ENCODE results near the gene HDAC7. TPM values are rescaled to one million over a fixed set of nuclear protein-coding genes. Genes with fewer than 3 reads are reported as not detected.

The HDAC7 gene
- total RNA-seq, 4 donors from 2014 or later = 58.3 to 105 (median 82.5) TPM

DNA sequence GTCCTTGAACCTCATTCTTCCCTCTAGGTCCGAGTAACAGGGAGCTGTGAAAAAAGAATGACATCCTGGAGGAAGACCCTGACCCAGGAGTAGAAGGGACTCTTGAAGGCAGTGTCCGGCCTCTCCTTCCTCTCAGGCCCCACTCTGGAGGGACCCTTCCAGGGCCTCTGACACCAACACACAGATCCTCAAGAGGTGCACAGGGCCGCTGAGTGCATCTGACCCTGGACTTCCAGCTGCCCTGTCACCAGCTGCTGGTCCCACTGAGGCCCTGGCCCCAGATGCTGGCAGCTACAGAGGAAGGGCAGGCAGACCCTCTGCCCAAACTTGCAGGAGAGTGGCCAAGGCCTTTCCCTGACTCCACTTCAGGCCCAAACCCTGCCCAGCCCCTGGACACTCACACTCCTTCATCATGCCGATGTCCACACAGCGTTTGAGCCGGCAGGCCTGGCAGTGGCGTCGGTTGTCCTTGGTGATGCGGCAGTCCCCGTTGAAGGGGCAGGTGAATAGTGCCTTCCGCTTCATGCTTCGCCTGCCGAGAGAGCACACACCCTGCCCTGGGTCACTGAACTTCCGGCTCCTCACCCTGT, 45.0 kb upstream of the HDAC7 start:
- DNase-seq (ENCODE audit: extremely low spot score) = no peak
- intact Hi-C loops (cut with DNase I) = no loop called here
- no peak overlapping the region for H3K27ac ChIP-seq (replicated peaks in 1 of 4)
- no peak overlapping the region for H3K4me3 ChIP-seq
- no peaks in the 10 kb centered on the region for H3K36me3 ChIP-seq
- WGBS = 97% methylated on average over 14 of the region's 14 CpGs
- H3K27me3 ChIP-seq = no peaks in the 10 kb centered on the region
- H3K4me1 ChIP-seq = peaks cover 0 to 1% (median under 1%) of the 10 kb centered on the region in 4 donors
- no peaks in the 10 kb centered on the region for H3K9me3 ChIP-seq
- TF ChIP-seq EP300 (IDR thresholded peaks at IDR 0.05) (no peak), POLR2A (IDR thresholded peaks at IDR 0.05; ENCODE audit: low read depth) (no peak), POLR2AphosphoS5 (IDR thresholded peaks at IDR 0.05) (no peak)
- TF ChIP-seq, protein P1, sequence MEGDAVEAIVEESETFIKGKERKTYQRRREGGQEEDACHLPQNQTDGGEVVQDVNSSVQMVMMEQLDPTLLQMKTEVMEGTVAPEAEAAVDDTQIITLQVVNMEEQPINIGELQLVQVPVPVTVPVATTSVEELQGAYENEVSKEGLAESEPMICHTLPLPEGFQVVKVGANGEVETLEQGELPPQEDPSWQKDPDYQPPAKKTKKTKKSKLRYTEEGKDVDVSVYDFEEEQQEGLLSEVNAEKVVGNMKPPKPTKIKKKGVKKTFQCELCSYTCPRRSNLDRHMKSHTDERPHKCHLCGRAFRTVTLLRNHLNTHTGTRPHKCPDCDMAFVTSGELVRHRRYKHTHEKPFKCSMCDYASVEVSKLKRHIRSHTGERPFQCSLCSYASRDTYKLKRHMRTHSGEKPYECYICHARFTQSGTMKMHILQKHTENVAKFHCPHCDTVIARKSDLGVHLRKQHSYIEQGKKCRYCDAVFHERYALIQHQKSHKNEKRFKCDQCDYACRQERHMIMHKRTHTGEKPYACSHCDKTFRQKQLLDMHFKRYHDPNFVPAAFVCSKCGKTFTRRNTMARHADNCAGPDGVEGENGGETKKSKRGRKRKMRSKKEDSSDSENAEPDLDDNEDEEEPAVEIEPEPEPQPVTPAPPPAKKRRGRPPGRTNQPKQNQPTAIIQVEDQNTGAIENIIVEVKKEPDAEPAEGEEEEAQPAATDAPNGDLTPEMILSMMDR (IDR thresholded peaks at IDR 0.05) = no peak

DNA sequence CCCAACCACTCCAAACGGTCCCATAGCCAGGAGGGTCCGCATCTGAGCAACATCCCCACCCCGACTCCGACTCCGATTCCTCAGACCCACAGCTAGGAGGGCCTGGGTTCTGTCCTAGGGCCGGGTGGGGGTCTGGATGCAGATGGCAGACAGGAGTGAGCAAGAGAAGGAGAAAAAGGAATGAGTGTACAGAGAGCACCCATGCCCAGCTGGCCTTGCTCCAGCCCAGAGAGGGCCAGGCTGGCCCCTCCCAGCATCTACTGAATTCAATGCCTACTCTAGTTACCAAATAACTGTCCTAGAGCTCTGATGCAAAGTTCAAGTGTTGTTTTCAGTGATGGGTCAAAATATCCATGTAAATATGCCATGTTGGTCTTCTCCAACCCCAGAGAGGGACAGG, 44.3 kb upstream of the HDAC7 start:
- intact Hi-C loops (cut with DNase I) = no loop called here
- 92% methylated on average over 6 of the region's 6 CpGs for WGBS
- TF ChIP-seq, protein P1 (IDR thresholded peaks at IDR 0.05) = no peak
- TF ChIP-seq POLR2A (IDR thresholded peaks at IDR 0.05; ENCODE audit: low read depth) = no peak
- TF ChIP-seq EP300 (IDR thresholded peaks at IDR 0.05) = no peak
- TF ChIP-seq POLR2AphosphoS5 (IDR thresholded peaks at IDR 0.05) = no peak
- Histone ChIP-seq H3K27ac (replicated peaks in 1 of 4) (no peak overlapping the region), H3K4me3 (no peak overlapping the region), H3K9me3 (no peaks in the 10 kb centered on the region), H3K27me3 (no peaks in the 10 kb centered on the region), H3K36me3 (no peaks in the 10 kb centered on the region), H3K4me1 (no peaks in the 10 kb centered on the region)
- no peak for DNase-seq (ENCODE audit: extremely low spot score)

DNA sequence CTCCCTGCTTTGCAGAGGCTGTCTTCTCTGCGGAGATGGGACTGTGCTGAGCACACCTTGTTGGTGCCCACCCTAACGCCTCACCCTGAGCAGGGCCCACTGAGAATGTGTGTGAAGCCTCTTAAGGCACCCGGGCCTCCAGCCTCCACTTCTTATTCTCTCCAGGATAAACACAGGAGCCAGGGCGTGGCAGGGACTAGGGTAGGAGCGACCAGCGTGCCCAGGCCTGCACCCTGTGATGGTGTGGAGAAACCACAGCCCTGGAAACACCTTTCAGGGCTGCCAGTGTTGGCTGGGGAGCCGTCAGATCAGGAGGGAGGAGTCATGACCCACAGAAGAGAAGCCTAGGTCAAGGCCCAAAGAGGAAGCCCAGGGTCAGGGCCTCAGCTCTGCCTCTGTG, 43.8 kb upstream of the HDAC7 start:
- Histone ChIP-seq H3K4me1 (no peaks in the 10 kb centered on the region), H3K27ac (replicated peaks in 1 of 4) (no peak overlapping the region), H3K4me3 (no peak overlapping the region), H3K36me3 (no peaks in the 10 kb centered on the region), H3K27me3 (no peaks in the 10 kb centered on the region), H3K9me3 (no peaks in the 10 kb centered on the region)
- TF ChIP-seq, protein P1 (IDR thresholded peaks at IDR 0.05) = no peak
- TF ChIP-seq POLR2AphosphoS5 (IDR thresholded peaks at IDR 0.05) (no peak), POLR2A (IDR thresholded peaks at IDR 0.05; ENCODE audit: low read depth) (no peak), EP300 (IDR thresholded peaks at IDR 0.05) (no peak)
- intact Hi-C loops (cut with DNase I) = no loop called here
- DNase-seq (ENCODE audit: extremely low spot score) = no peak
- 83% methylated on average over 7 of the region's 7 CpGs for WGBS

DNA sequence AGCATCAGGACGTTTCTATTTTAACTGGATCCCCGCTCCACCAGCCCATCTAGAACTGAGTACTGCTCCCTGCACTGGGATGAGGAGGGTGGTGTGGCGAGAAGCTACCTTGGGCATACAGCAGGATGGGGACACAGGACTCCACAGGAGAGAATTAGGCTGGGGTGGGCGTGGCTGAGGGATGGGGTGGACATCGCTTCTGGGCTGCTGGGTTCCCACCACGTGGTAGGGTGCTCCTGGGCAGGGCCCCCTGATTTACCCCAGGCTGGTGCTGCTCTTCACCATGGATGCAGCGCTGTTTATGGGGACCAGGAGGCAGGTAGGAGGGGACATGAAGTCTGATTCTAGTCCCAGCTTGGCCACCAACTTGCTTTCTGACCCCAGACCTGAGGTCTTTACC, 43.2 kb upstream of the HDAC7 start:
- Histone ChIP-seq H3K27ac (replicated peaks in 1 of 4) (no peak overlapping the region), H3K27me3 (no peaks in the 10 kb centered on the region), H3K9me3 (no peaks in the 10 kb centered on the region), H3K4me1 (no peaks in the 10 kb centered on the region), H3K36me3 (no peaks in the 10 kb centered on the region), H3K4me3 (no peak overlapping the region)
- TF ChIP-seq, protein P1 (IDR thresholded peaks at IDR 0.05) = no peak
- TF ChIP-seq EP300 (IDR thresholded peaks at IDR 0.05) = no peak
- TF ChIP-seq POLR2AphosphoS5 (IDR thresholded peaks at IDR 0.05) = no peak
- TF ChIP-seq POLR2A (IDR thresholded peaks at IDR 0.05; ENCODE audit: low read depth) = no peak
- 71% methylated on average over 1 of the region's 7 CpGs for WGBS
- no peak for DNase-seq (ENCODE audit: extremely low spot score)
- intact Hi-C loops (cut with DNase I) = no loop called here

DNA sequence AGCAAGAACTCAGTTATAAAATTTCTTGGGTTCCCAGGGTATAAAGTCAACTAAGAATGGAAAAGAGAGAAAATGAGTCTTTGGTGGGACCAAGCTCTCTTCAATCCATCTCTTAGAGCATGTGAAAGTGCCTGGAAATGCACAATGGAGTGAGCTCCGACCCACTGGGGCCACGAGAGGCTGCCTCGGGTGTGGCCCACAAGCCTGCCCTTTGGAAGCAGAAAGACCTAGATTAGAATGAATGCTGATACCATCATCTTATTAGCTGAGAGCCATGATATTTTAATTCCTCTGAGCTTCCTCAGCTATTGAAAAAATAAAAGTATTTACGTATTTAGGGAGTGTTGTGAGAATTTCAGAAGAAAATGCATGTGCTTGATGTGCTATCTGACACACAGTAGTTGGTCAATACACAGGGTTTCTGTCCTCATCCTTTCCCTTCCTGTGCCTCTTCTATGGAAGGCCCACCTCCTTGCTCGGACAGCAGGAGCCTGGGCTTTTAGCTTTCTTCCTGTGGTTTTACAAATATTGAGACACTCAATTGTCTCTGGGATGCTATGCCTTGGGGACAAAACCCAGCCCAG, 42.6 kb upstream of the HDAC7 start:
- WGBS = 65% methylated on average over 5 of the region's 5 CpGs
- Histone ChIP-seq H3K36me3 (no peaks in the 10 kb centered on the region), H3K9me3 (no peaks in the 10 kb centered on the region), H3K27me3 (no peaks in the 10 kb centered on the region), H3K27ac (replicated peaks in 1 of 4) (no peak overlapping the region), H3K4me3 (no peak overlapping the region), H3K4me1 (no peaks in the 10 kb centered on the region)
- intact Hi-C loops (cut with DNase I) = no loop called here
- no peak for TF ChIP-seq POLR2A (IDR thresholded peaks at IDR 0.05; ENCODE audit: low read depth)
- TF ChIP-seq, protein P1 (IDR thresholded peaks at IDR 0.05) = no peak
- no peak for TF ChIP-seq POLR2AphosphoS5 (IDR thresholded peaks at IDR 0.05)
- no peak for DNase-seq (ENCODE audit: extremely low spot score)

Data from esophagus muscularis mucosa (tissue), 4 donors.